ENCODE measurements around the gene ODF2. TPM values are rescaled to one million over a fixed set of nuclear protein-coding genes. Genes with fewer than 3 reads are reported as not detected.
A peak's percentile ranks its signal among the peaks of the same experiment; 100 is the strongest.

Gene ODF2
- total RNA-seq, 1 experiment from 2014 or later: 80.6 TPM

DNA sequence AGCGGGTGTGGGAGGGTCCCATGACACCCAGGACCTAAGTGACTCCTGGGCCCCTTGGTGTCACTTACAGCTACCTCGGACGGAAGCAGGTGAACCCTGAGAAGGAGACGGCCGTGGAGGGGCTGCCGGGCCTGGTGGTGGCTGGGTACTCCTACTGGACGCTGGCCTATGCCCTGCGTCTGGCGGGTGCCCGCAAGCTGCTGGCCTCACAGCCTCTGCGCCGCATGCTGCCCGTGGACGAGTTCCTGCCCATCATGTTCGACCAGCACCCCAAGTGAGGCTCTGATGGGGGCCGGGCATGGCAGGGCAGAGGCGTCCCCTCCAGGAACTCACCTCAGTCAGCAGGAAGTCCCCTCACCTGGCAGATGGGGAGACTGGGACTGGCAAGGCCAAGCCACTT lies 21.5 kb upstream of the ODF2 start:
- peaks cover 3% of the 10 kb centered on the region for H3K4me1 ChIP-seq (ENCODE audit: insufficient read depth, low read length, poor library complexity, severe bottlenecking)
- no peaks in the 10 kb centered on the region for H3K27me3 ChIP-seq (replicated peaks; ENCODE audit: insufficient read depth, low read depth, low read length, poor library complexity)
- intact Hi-C loops (cut with micrococcal nuclease; ENCODE audit: unreplicated experiment): no loop called here
- H3K9me3 ChIP-seq (ENCODE audit: low read depth, low read length, poor library complexity, severe bottlenecking): no peaks in the 10 kb centered on the region
- CTCF ChIA-PET: no interaction called here
- POLR2A ChIA-PET (ENCODE audit: low non-redundant PET): no interaction called here
- no peak overlapping the region for H3K4me3 ChIP-seq (ENCODE audit: low read depth, low read length, poor library complexity, severe bottlenecking)
- H3K36me3 ChIP-seq (ENCODE audit: insufficient read depth, low read length, poor library complexity, severe bottlenecking): no peaks in the 10 kb centered on the region
- DNase-seq (ENCODE audit: low spot score): no peak
- H3K27ac ChIP-seq (ENCODE audit: low read depth, low read length, poor library complexity, severe bottlenecking): no peak overlapping the region
- BruUV-seq (replicated peaks): no TSS peak
- TF ChIP-seq EZH2 (IDR thresholded peaks at IDR 0.05; ENCODE audit: borderline replicate concordance, low read depth, low read length, poor library complexity, severe bottlenecking): no peak
- TF ChIP-seq, protein P1, sequence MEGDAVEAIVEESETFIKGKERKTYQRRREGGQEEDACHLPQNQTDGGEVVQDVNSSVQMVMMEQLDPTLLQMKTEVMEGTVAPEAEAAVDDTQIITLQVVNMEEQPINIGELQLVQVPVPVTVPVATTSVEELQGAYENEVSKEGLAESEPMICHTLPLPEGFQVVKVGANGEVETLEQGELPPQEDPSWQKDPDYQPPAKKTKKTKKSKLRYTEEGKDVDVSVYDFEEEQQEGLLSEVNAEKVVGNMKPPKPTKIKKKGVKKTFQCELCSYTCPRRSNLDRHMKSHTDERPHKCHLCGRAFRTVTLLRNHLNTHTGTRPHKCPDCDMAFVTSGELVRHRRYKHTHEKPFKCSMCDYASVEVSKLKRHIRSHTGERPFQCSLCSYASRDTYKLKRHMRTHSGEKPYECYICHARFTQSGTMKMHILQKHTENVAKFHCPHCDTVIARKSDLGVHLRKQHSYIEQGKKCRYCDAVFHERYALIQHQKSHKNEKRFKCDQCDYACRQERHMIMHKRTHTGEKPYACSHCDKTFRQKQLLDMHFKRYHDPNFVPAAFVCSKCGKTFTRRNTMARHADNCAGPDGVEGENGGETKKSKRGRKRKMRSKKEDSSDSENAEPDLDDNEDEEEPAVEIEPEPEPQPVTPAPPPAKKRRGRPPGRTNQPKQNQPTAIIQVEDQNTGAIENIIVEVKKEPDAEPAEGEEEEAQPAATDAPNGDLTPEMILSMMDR (conservative IDR thresholded peaks at IDR 0.05; ENCODE audit: low read depth, low read length): no peak

DNA sequence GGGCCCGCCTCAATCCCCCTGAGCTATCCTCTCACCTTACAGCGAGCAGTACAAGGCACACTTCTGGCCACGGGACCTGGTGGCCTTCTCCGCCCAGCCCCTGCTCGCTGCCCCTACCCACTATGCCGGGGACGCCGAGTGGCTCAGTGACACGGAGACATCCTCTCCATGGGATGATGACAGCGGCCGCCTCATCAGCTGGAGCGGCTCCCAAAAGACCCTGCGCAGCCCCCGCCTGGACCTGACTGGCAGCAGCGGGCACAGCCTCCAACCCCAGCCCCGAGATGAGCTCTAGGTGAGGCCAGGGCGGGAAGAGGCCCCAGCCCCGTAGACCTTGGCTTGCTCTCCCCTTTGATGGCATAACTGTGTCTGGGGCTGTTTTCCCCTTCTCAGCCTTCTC lies 20.2 kb upstream of the ODF2 start:
- no peak for TF ChIP-seq EZH2 (IDR thresholded peaks at IDR 0.05; ENCODE audit: borderline replicate concordance, low read depth, low read length, poor library complexity, severe bottlenecking)
- TF ChIP-seq, protein P1 (conservative IDR thresholded peaks at IDR 0.05; ENCODE audit: low read depth, low read length): no peak
- no peak for DNase-seq (ENCODE audit: low spot score)
- Histone ChIP-seq H3K4me3 (ENCODE audit: low read depth, low read length, poor library complexity, severe bottlenecking) (no peak overlapping the region), H3K9me3 (ENCODE audit: low read depth, low read length, poor library complexity, severe bottlenecking) (no peaks in the 10 kb centered on the region), H3K27me3 (replicated peaks; ENCODE audit: insufficient read depth, low read depth, low read length, poor library complexity) (no peaks in the 10 kb centered on the region), H3K27ac (ENCODE audit: low read depth, low read length, poor library complexity, severe bottlenecking) (no peak overlapping the region), H3K36me3 (ENCODE audit: insufficient read depth, low read length, poor library complexity, severe bottlenecking) (no peaks in the 10 kb centered on the region), H3K4me1 (ENCODE audit: insufficient read depth, low read length, poor library complexity, severe bottlenecking) (peaks cover 3% of the 10 kb centered on the region)
- ChIA-PET POLR2A (ENCODE audit: low non-redundant PET) (no interaction called here), CTCF (no interaction called here)
- no TSS peak for BruUV-seq (replicated peaks)
- intact Hi-C loops (cut with micrococcal nuclease; ENCODE audit: unreplicated experiment): no loop called here

DNA sequence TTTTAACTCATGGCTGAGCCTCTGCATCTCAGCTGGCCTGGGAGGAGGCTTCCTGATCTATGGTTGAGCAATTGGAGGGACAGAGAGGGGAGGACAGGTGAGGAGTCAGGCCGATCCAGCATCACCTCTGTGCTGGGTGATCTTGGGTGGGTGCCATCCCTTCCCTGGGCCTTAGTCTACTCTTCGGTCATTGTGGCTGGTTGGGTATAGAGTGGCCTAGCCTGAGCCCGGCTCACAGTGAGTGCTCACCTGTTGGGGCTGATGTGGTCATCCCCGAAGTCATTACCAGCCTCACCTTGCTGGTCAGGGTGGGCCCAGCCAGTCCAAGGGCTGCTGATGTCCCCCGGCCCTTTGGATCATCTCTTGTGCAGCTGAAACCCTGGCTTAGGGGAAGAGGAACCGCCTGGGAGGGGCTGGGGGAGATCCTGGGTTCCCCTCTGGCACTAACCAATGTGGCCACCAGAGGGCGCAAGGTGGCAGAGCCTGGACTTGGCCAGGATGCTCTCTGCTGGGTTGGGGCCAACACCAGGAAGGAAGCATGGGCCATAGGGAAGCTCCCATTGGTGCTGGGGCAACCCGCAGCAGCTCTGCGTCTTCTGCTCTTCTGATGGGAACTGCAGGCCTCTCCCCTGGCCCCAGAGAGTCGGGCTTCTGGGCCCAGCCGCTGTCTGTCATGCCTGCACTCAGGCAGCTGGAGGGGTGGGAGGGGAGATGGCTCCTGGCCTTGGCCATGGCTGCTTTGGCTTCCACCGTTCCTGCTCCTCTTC lies 17.3 kb upstream of the ODF2 start:
- POLR2A ChIA-PET (ENCODE audit: low non-redundant PET): interaction anchor here (0.6 kb wide), 1 partner anchor 76 kb away, joined by 3 read pairs; no protein-coding TSS in a partner anchor
- no peaks in the 10 kb centered on the region for H3K27me3 ChIP-seq (replicated peaks; ENCODE audit: insufficient read depth, low read depth, low read length, poor library complexity)
- H3K27ac ChIP-seq (ENCODE audit: low read depth, low read length, poor library complexity, severe bottlenecking): no peak overlapping the region

More for the DNA sequence above, 17.3 kb upstream of the ODF2 start:
- H3K4me3 ChIP-seq (ENCODE audit: low read depth, low read length, poor library complexity, severe bottlenecking): no peak overlapping the region
- no TSS peak for BruUV-seq (replicated peaks)
- intact Hi-C loops (cut with micrococcal nuclease; ENCODE audit: unreplicated experiment): no loop called here
- TF ChIP-seq, protein P1 (conservative IDR thresholded peaks at IDR 0.05; ENCODE audit: low read depth, low read length): peak; percentile 97
- no peak for TF ChIP-seq EZH2 (IDR thresholded peaks at IDR 0.05; ENCODE audit: borderline replicate concordance, low read depth, low read length, poor library complexity, severe bottlenecking)
- no peaks in the 10 kb centered on the region for H3K36me3 ChIP-seq (ENCODE audit: insufficient read depth, low read length, poor library complexity, severe bottlenecking)
- H3K4me1 ChIP-seq (ENCODE audit: insufficient read depth, low read length, poor library complexity, severe bottlenecking): peaks cover 3% of the 10 kb centered on the region
- CTCF ChIA-PET: interaction anchor here (0.5 to 1.5 kb wide), 10 partner anchors 10 to 586 kb away, joined by 3 to 7 read pairs (median 4); partner anchors contain the start of genes CERCAM, GLE1 and URM1
- no peaks in the 10 kb centered on the region for H3K9me3 ChIP-seq (ENCODE audit: low read depth, low read length, poor library complexity, severe bottlenecking)
- DNase-seq (ENCODE audit: low spot score): peak; percentile 89
